Choroid plexus epithelial cell (primary cell): ENCODE data around the gene MAPK8.
A peak's percentile ranks its signal among the peaks of the same experiment; 100 is the strongest.

ENCODE experiments used
- DNase-seq: peaks from one replicate; pipeline ENCODE4 v3.0.0-alpha.2; 2010; ENCODE audit warnings: low read depth
- H3K4me3 ChIP-seq: 2 replicates; pipeline ENCODE4 v1.5.1; 2011; ENCODE audit warnings: low read depth, mild to moderate bottlenecking, control low read depth, low read length, moderate library complexity
- CTCF ChIP-seq: conservative IDR thresholded peaks from 2 replicates; pipeline ENCODE4 v1.5.1; 2011; ENCODE audit warnings: low read depth, mild to moderate bottlenecking, control low read depth, inconsistent platforms, low read length, moderate library complexity

Gene MAPK8

GRCh38 chr10:48455055-48455391 is 148.5 kb downstream of the MAPK8 start:
- no peak for TF ChIP-seq CTCF
- DNase-seq, result no peak

DNA sequence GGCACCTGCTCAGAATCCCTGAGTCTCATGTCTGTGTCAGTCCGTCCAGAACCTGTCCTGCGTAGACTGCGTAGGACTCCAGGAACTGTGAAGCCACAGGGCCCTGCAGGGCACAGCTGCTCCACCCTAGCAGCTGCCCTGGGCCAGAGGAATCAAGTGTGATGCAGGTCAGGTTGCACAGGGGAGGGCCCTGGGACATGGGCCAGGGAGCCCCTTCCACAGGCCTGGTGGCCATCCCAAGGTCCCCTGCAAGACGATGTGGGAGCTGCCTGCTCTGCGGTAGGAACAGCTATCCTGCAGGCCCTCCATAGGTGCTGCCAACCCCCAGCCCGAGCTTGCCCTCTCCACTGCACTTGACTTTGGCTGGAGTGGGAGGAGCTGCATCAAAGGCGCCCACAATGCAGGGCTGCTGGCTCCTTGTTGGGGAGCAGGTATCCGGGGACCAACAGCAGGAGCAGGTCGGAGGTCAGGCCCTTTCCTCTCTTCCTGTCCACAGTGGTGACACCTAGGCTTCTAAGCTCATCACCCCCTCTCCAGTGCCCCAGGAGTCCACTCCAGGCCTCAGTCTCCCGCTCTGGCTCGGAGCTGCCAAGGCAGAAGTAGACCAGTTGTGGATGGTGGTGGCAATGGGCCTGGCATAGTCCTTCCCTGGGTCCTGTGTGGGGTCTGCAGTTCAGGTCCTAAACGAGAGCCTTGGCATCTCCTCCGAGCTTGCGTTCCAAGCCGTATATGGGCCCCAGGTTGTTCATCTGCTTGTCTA is 149.1 kb downstream of the MAPK8 start:
- no peak for TF ChIP-seq CTCF
- DNase-seq, result no peak
- H3K4me3 ChIP-seq, result no peak overlapping the region

More at GRCh38 chr10:48455055-48455391, 148.5 kb downstream of the MAPK8 start:
- H3K4me3 ChIP-seq, result no peak overlapping the region

- peak; percentile 50 for DNase-seq
- no peak overlapping the region for H3K4me3 ChIP-seq
- no peak for TF ChIP-seq CTCF
Measured at GRCh38 chr10:48456361-48456804, 149.9 kb downstream of the MAPK8 start.

DNA sequence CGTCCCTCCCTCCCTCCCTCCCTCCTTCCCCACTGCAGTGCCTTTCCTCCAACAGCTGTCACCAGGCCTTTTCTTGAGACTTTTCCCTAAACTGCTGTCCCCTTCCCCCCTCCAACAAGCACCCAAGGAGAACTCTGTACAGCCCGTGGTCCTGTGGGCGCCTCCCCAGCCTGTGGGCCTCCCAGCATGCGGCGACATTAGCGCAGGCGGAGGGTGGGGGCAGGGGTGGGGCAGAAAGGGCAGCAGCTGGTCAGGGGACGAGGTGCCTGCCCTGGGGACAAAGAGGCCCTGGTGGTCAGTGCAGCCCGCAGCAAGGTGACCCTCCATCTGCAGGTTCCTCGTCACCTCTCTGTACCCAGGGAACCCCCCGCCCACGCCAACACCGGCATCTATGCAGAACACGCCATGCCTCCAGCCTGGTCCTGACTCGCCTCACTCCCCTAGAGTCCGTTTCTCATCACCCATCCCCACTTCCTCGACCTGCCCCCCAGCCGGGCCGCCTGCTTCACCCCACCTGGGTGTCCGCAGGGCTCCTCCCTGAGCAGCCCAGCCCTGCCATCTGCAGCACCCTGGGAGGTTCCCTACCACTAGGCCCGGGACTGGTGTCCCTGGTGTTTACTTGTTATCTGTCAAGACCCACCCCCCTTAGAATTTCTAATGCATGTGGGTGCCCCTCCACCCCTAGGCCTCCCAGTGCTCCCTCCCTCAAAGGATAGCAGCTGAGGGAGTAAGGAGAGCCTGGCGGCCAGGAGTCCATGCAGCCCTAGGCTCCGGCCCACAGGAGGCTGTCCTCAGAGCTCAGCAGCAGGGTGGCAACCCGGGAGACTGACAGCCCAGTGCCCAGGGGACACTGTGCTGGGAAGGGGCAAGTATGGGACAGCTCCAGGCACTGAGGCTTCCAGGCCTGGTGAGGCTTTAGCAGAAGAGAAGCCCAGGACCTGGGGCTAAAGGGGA is 150.6 kb downstream of the MAPK8 start:
- DNase-seq, result no peak
- no peak for TF ChIP-seq CTCF
- no peak overlapping the region for H3K4me3 ChIP-seq

GRCh38 chr10:48457949-48458661 is 151.6 kb downstream of the MAPK8 start:
- no peak for TF ChIP-seq CTCF
- no peak overlapping the region for H3K4me3 ChIP-seq
- DNase-seq, result no peak

GRCh38 chr10:48458662-48459048 is 152.2 kb downstream of the MAPK8 start:
- no peak for DNase-seq
- no peak for TF ChIP-seq CTCF
- no peak overlapping the region for H3K4me3 ChIP-seq
